M059J (cell line): ENCODE measurements around the gene PIMREG. TPM values are rescaled to one million over a fixed set of nuclear protein-coding genes. Genes with fewer than 3 reads are reported as not detected.

Experiments used
- DNase-seq: peaks from one replicate; pipeline ENCODE4 v3.0.0-alpha.2; 2012; ENCODE audit warnings: low read depth
- total RNA-seq: library from RNA; depleted of rRNA; stranded (reverse); fragments of >200 nt; shearing (Covaris generic); gene quantifications from 2 replicates; pipeline ENCODE4 v1.2.3, GENCODE V29; 2014

PIMREG gene
- total RNA-seq, 1 experiment from 2014 or later, result 87.3 TPM

DNA sequence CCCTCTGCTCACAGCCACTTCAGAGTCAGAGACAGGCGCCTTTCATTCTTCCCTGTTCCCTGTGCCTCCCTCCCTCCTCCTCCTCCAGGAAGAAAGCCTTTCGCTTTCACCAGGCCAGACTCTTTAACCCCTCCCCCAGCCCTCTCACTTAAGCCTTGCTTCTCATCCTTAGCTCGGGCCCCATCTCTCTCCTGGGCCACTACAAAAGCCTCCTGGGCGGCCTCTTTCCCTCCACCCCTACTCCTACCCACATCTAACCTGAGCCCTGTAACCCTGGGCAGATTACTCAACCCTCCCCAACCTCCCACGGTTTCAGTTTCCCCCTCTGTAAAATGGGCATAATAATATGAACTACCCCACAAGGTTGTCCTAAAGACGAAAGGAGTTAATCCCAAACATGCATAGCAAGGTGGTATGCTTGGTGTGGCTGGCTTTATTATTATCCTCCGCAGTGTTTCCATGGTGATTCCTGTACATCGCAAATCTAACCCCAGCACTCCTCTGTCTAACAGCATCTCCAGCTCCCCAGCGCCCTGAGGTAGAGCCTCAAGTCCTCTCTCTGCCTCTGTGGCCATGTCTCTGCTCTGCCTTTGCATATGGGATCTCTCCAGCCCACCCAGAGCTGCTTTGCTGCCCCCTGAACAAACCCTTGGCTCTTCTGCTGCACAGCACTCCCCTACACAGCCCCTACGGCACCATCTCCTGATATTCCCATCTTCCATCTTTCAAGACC lies 17.7 kb downstream of the PIMREG start:
- no peak for DNase-seq

DNA sequence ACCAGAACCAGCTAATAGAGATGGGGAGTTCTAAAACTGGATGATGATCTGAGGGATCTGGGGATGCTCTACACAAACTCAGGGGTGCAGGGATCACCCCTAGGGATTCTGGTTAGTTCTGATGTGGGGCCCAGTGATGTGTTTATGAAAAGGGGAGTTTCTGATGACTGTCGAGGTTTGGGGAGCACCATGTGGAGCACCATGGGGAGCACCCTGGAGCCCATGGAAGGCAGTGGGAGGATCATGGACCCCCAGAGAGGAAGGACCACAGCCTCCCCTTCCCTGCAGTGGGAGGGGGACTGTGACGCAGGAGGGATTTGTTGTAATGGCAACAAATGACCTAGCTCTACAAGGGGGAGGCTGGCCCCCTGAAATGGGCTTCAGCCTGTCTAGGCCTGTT lies 18.4 kb downstream of the PIMREG start:
- no peak for DNase-seq

- no peak for DNase-seq
Observed at GRCh38 chr17:6463616-6464445, 19.6 kb downstream of the PIMREG start.

DNA sequence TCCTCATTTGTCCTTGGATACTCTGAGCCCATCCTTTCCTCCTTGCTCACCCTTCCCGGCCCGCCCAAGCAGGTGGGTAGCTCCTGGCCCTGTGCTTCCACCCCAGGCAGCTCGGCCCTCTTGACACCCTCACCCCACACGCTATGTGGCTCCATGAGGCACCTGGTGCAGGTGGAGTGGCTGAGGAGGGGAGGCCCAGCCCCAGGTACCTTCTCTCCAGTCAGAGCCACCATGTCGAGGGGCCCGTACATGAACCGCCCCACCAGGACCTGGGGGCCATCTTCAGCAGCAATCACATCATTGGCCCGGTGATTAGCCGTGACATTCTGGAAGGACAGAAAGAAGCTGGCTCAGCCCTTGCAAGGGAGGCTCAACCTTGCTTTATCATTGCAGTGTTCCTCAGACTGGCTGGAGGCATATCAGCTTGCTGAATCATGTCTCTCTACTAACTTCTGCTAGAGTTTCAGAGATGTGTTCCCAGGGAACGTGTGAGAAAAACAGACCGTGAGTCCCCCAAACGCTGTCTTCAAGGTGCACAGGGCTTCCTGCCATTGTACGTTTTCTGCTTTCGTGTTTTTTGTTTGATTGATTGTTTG lies 20.3 kb downstream of the PIMREG start:
- no peak for DNase-seq

GRCh38 chr17:6465206-6466003 lies 21.1 kb downstream of the PIMREG start:
- DNase-seq, result no peak

DNA sequence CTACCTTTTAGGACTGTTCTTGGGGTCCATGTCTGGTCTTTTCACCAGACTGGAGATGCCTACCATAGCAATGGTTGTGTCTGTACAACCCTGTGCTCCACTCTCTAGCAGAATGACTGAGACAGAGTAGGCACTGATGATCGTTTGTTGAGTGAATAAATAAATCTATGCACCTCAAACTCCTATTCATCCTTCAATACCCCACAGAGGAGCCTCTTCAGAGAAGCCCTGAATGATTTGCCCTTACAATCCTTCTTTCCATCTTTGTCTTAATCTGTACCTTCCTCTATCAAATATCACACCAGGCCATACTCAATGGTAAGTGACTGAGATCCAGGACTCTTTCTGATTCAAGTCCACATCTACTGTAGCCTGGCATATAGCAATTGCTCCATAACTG lies 23.3 kb downstream of the PIMREG start:
- DNase-seq, result no peak

DNA sequence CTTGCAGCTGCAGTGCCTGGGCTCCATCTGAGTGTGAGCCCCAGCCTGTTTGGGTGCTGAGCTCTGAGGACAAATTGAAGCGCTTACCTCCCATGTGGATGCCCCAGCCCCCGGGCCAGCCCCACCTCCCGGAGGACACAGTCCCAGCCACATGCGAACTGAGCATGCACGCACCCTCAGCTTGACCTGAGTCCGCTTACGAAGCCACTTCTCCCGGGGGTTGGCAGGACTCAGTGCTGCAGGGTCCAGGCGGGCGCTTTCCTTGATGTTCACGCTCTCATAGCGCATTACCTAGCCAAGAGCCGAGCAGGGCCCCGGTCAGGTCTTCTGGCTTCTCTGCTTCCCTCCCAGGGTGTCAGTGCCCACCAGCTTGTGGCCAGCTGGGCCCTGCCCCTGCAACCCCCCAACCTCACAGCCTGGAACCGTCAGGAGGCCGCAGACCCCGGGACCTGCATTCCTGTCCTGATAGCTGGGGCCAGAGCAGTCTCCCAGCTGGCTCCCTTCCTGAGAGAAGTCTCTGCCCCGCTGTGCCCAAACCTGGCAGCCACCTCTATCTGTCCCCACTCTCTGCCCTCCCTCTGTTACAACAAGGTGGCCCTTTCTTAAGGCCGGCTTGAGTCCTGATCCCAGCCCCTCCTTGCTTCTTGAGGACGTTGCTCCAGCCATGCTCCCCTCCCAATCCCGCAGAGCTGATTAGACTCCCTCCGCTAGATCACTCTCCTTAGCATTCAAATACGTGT lies 24.0 kb downstream of the PIMREG start:
- DNase-seq, result no peak

GRCh38 chr17:6470146-6470718 lies 26.0 kb downstream of the PIMREG start:
- no peak for DNase-seq

GRCh38 chr17:6470751-6471521 lies 26.7 kb downstream of the PIMREG start:
- DNase-seq, result no peak

- DNase-seq, result peak; percentile 96
Observed at GRCh38 chr17:6471531-6472465, 27.5 kb downstream of the PIMREG start.

DNA sequence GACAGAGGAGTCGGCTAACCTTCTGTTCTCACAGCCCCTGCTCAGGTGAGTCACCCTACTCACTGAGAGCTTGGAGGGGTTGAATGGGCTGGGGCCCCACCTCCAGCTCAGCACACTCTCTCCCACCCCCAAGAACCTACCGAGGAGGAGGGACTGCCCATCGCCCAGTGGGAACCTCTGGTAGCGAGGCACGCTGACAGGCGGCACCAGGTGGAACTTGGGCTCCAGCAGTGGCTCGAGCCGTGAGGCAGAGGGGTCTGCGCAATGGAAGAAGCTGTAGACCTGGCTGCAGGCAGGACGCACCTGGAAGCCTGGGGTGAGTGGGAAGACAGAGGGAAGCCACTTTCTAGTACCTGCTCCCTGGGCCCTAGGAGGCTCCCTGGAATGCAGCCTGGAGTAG lies 28.3 kb downstream of the PIMREG start:
- DNase-seq, result no peak

DNA sequence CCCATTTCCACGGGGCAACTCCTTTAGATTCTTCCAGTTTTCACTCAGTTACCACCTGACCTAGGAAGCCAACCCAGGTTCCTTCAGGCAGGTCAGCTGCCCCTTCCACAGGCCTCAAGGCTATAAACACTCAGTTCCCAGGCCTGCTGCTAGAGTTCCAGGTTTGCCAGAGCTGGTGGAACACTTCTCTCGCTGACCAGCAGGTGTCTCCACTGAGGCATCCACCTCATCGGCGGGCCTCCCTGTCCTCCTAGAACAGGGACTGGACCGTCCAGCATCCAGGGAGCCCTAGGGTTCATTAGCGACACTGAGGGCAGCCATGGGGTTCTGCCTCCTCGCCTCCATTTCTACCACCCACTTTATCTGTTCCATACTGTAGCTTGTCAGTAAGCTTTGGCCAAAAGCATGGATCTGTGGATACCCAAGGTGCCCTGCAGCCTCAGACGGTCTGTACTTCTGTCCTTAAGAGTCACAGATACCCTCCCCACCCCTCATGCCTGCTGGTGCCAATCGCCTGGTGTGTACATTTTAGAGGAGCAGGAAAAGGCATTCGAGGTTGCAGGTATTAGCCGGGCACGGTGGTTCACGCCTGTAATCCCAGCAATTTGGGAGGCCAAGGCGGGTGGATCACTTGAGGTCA lies 29.0 kb downstream of the PIMREG start:
- peak; percentile 75 for DNase-seq

DNA sequence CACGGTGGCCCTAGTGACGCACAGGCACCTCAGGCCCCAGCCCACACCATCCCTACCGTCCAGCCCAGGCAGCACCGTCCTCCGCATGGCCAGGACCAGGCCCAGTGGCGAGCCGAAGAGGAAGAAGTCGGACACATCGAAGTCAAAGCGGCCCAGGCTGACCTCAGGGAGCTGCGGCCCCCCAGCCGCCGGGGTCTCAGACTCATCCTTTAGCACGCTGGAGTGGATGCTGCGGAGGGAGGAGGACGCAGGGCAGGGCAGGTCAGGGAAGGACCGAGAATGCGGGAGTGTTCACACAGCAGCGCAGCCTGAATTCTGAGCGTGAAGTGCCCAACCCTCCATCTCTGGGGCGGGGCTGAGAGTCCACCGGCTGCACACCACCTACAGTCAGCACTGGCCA lies 30.1 kb downstream of the PIMREG start:
- DNase-seq, result no peak

DNA sequence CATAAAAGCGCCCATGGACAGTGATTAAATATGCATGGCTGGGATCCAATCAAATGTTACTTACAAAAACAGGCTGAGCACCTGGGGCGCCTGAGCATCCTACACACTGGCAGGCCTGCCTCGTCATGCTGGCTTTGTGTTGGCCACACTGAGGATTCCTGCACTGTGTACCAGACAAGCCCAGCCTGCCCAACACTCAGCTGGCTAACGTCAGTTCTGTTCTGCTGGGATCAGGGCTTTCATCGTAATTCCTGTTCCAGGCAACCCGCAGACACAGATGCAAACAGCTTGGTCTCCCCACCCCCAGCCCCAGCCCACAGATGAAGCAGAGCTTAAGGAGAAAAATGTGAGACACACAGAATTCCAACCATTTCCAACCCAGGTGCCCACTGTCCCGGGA lies 30.7 kb downstream of the PIMREG start:
- no peak for DNase-seq

DNA sequence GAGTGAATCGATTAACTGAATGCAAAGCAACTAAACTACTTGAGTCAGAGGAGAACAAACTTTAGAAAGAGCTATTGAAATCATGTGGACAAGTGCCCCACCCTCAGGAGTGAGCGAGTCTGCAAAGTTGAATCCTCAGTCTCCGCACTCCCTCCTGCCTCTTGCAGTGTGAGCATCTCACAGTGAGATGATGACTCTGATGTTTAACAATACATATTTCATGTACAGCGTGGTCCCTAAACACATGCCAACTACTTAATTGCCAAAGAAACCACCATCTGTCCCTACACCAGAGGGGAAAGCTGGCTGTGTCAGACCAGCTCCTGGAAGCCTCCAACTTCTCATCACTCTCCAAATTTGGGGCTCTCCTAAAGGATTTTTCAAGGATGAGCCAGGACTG lies 31.2 kb downstream of the PIMREG start:
- no peak for DNase-seq

- DNase-seq, result peak; percentile 32
Observed at GRCh38 chr17:6476076-6476809, 32.0 kb downstream of the PIMREG start.

- DNase-seq, result peak; percentile 19
Observed at GRCh38 chr17:6476810-6477179, 32.5 kb downstream of the PIMREG start.
